ENCODE measurements around the gene THRAP3.
A peak's percentile ranks its signal among the peaks of the same experiment; 100 is the strongest.

- TF ChIP-seq POLR2AphosphoS5 (IDR thresholded peaks at IDR 0.05; ENCODE audit: low read depth, low read length) = peak; percentile 86
- no peak for TF ChIP-seq BRCA1 (IDR thresholded peaks at IDR 0.05; ENCODE audit: low read depth, low read length)
These were observed 82.7 kb downstream of the THRAP3 start for GRCh38 chr1:36306902-36307456.

Measured in H1 (cell line).